Dermis microvascular lymphatic vessel endothelial cell (primary cell): ENCODE data around the gene MUC21. TPM values are rescaled to one million over a fixed set of nuclear protein-coding genes. Genes with fewer than 3 reads are reported as not detected.
A peak's percentile ranks its signal among the peaks of the same experiment; 100 is the strongest.

Source experiments
- DNase-seq, 2 donors: peaks; one replicate each; pipeline versions ENCODE4 v3.0.0 to v3.0.0-alpha.2; 2010; ENCODE audit warnings: low read depth in 2 of 2
- total RNA-seq: library from RNA; depleted of rRNA; stranded (reverse); fragments of >200 nt; gene quantifications from 2 replicates; pipeline ENCODE4 v1.2.1, GENCODE V29; 2014

MUC21 gene
- total RNA-seq, result not detected in 2 replicates

DNA sequence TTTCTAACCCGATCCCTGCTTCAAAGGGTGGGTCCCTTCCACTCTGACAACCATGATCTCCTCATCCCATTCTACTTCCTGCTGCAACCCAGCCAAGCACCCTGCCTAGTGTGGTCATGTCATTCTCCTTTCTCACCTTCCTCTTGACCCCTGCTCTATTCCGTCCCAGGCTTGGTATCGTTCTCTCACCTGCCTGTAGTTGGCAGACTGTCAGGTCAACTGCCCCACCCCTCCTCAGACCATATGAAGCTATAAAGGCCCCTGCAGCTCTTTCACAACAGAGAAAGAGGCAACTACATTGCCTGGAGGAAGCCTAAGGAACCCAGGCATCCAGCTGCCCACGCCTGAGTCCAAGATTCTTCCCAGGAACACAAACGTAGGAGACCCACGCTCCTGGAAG, at the start of gene MUC21:
Gene MUC21, plus strand, starts transcription at position 280 of the 400 bp plus-strand sequence. CDS start 241 bp downstream, outside the sequence.
- no peak for DNase-seq

DNA sequence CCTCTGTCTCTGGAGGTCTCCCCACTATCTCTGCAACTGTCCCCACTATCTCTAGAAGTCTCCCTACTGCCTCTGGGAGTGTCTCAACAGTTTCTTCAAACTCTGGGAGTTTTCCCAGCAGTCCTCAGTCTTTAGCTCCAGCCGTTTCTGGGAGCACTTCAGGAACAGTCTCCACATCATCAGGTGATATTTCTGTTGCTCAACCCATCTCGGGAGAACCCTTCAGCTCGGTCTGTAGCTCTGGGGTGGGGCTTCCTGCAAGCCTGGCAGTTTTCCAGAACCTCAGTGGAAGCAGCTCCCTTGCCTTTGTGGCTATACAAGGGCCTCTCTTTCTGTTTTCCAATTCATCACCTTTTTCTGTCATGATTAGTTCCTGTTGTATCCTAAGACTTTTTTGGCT, 48.5 kb upstream of the MUC21 start:
- DNase-seq, result no peak

DNA sequence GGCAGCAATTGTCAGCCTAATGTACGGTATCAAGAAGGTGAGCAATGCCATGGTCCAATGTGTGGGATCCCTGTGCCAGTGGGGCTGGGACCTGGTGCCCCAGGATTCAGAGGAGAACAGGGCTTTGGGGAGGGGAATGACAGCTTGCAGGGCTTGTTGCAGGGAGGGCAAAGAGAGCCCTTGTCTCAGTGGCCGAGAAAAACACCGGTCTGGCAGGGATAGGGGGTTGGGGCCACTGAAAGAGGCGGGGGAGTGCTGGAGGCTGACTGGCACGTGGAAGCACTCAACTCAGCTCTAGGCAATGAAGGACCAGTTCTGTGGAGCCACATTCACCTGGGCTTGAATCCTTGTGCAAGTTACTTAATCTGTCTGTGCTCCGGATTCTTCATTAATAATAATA, 46.3 kb upstream of the MUC21 start:
- no peak for DNase-seq

DNA sequence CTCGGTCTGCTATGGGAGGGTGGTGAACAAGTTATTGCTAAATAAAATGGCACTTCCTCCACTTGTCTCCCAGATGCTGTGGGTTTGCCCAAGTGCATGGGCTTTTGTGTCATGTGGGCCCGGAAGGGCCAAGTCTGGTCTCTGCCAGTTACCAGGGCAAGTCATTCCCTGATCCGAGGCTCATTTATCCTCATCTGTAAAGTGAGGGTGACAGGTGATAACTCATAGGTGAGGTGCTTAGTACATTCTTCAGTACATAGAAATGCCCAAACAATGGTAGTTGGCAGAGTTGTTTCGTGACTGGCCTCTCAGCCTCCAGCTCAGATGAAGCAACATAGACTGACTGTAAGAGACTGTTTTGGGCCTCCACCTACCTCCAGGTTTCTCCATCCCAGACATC, 44.8 kb upstream of the MUC21 start:
- no peak for DNase-seq

DNA sequence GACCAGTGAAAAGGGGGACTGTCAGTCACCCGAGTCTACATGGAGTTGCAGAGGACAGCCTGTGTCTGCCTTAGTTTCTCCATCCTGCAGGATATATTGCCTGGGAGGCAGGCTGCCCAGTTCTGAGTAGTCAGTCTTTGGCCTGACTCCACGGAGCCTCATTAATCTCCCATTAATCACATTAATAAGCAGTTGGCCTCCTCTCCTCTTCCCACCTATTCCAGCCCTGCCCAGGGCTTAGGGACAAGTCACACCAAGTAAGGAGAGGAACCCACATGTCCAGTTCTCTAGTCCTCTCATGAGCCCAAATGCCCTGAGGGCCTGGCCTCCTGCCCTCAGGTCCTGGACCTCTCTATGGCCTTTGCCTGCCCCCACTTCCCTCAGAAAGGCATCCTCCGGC, 44.0 kb upstream of the MUC21 start:
- DNase-seq, result no peak

DNA sequence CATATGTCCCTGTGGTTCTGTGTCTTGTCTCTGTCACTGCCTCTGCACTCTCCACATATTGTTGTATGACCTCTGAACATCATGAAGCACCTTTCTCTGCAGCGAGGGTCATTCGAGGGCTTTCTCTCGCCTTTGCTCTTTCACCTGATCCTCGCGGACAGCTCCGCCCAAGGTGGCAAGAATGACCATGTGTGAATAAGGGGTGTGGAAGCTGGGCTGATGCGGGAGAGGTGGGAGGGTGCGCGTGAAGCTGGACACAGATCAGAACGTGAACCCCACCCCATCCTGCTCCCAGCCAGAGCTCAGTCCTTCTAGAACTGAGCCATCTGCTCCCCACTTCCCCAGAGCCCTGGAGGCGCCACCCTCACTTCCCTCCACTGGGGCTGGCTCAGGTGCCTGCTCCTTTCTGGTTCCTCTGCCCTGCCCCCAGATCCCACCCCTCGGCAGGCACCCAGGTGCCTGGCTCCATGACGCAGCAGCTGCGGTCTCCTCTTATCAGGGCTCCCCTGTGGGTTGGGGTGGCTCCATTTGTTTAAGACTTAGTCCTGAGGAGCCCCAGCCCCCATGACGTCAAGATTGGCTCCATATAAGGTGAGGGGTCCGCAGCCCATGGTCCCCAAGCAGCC, 43.0 kb upstream of the MUC21 start, which contains the start of gene MUCL3:
Gene MUCL3, plus strand, starts transcription at position 613 of the 626 bp plus-strand sequence. CDS start 27 bp downstream, outside the sequence.
- DNase-seq, result no peak

DNA sequence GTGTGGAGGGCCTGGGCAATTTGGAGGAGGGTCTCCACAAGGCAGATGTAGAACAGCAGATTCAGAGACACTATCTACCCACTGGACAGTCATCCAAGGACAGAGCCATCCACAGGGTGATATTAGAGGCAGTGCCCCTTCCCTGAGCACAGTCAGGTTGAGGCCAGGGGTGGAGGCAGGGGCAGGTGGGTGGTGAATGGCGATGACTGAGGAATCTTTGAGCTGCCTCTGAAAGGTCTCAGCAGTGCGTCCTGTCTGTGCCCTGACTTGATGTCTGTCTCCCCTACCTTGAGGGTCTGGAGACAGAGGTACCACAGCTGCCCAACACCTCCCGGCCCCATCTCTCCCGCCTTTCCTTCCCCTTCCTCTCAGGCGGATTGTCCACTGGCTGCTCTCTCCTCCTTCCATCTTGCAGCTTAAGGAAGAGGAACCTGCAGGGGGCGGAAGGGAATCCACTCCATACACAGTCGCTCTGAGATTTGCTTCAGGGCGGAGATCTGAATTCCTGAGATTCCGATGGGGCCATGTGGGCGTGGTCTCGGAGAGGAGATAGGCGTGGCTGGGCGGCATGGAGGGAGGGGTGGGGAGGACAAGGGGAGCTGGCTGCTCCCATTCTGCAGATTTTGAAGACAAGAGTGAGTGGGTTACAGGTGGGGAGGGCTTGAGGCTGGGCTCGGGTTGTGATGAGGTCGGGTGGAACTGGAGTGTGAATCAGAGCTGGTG, 41.0 kb upstream of the MUC21 start:
- peak in 1 of 2 donors; percentile 50 for DNase-seq

DNA sequence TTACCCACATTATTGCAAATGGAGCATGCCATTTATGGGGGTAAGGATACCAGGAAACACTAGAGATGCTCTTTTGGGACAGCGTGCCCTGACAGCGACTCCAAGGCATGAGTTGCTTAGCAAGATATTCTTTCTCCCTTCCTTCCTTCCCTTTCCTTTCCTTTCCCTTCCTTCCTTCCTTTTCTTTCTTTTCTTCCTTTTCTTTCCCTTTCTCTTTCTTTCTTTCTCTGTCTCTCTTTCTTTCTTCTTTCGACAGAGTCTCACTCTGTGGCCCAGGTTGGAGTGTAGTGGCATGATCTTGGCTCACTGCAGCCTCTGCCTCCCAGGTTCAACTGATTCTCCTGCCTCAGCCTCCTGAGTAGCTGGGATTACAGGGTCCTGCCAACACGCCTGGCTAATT, 39.5 kb upstream of the MUC21 start:
- DNase-seq, result no peak

DNA sequence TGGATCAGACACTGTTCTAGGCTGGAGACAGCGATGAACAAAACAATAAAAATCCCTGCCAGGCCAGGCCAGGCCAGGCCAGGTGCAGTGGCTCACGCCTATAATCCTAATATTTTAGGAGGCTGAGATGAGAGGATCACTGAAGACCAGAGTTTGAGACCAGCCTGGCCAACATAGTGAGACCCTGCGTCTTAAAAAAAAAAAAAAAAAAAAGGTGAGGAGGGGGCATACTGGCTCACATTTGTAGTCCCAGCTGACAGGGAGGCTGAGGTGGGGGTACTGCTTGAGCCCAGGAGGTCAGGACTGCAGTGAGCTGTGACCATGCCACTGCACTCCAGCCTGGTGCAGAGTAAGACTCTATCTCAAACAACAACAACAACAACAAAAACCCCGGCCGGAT, 38.2 kb upstream of the MUC21 start:
- DNase-seq, result no peak

DNA sequence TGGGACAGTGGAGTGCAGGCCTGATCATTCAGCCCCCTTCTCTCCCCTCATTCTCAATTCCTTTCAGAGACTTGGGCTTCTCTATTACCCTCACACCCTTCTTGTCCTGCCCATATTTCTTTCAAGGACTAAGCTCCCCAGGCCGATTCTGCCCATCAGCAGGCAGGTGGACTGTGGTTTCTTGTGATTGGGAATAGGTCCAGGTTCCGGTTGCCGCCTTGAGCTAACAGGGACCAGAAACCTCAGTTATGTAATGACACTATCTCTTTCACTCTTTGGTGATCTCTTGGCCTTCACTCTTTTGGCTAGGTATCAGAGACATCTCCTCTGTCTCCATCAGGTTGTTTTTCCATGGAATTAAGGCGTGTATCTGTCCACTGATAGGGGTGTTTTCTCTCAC, 36.3 kb upstream of the MUC21 start:
- DNase-seq, result no peak

DNA sequence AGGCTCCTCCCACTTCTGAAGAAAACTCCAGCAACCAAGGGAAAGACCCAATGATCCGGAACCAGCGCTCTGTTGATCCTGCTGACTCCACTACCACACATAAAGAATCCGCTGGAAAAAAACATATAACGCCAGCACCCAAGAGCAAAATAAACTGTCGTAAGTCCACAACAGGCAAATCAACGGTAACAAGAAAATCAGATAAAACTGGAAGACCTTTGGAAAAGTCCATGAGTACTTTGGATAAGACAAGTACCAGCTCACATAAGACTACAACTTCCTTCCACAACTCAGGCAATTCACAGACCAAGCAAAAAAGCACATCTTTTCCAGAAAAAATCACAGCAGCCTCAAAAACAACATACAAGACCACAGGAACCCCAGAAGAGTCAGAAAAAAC, 34.7 kb upstream of the MUC21 start:
- no peak for DNase-seq

DNA sequence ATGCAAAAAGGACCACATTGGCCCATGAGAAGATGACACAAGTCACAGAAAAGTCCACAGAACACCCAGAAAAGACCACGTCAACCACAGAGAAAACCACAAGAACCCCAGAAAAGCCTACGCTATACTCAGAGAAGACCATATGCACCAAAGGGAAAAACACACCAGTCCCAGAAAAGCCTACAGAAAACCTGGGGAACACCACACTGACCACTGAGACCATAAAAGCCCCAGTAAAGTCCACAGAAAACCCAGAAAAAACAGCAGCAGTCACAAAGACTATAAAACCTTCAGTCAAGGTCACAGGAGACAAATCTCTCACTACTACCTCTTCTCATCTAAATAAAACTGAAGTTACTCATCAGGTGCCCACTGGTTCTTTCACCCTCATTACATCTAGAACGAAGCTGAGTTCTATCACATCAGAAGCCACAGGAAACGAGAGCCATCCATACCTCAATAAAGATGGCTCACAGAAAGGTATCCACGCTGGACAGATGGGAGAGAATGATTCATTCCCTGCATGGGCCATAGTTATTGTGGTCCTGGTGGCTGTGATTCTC, 31.5 kb upstream of the MUC21 start:
- no peak for DNase-seq

DNA sequence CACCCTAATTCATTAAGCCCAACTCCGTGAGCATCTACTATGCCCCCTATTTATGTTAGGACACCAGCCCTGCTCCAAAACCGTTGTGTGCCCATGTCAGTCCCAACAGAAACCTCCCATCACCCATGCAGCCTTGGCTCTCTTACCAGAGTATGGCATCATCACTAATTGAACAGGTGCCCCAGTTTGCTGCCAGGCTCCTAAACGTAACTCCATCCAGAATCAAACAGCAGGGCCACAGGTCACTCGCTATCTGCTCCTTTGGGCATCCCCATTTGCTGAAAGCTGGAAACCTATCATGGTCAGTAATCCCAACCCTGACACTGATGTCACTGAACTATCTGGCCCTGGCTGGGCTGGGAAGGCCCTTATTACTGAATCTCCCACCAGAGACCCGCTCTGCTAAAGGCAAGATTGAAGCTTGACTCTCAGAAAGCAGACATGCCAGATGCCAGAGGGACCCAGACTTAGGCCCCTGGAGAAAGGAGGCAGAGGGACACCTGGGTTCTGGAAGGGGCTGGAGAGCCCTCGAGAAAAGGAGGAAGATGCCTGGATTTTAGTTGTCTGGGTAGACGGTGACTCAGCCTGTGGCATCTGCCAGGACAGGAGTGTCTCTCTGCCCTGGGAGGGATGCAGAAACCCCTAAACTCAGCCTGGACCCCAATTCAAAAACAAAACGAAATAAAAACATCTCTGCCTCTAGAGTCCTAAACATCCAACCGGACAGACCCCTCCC, 28.7 kb upstream of the MUC21 start:
- no peak for DNase-seq

DNA sequence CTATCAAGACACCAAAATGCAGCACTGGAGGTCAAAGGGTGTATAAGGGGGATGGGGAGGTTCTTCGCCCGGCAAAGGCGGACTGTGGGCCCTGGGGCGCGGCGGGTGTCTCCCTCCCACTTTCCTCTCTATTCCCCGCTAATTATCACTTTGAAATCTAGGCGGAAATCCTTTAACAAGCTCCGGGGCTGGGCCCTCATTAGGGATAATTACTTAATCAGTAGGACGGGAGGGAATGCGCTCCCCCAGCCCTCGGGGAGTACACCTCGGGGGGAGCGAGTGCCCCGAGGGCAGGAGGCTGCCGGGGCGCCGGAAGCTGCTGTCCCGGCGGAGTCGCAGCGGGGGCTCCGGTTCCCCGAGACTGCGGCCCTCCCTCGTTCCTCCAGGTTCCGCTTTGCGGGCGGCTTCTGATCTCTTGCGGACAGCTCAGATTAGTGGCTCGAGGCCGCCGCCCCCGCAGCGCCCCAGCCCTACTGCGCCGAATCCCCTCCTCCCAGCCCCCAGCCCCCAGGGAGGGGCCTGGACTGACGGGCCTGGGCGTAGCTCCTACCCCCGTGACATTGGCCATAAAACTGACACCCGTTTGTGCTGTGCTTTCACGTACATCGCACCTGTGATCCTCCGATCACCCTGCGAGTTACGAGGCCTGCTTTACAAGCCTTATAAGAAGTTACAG, 28.0 kb upstream of the MUC21 start:
- peak in 1 of 2 donors; percentile 11 for DNase-seq

DNA sequence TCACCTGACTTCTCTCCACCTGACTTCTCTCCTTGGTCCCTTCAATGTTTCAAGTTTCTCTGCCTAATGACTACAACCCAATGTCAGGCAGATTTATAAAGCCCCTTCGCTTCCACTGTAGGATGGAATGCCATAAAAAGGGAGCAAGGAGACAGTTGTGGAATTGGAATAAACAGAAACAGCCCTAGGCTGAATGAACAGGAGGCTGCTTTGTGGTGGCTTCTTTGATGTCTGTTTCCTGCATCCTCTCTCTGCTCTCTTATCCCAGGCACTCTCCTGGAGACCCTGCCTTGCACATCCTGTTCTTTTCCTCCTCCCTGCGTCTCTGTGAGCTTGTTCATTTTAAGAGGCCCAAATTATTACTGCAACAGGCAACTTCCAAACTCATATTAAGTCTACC, 25.8 kb upstream of the MUC21 start:
- no peak for DNase-seq

DNA sequence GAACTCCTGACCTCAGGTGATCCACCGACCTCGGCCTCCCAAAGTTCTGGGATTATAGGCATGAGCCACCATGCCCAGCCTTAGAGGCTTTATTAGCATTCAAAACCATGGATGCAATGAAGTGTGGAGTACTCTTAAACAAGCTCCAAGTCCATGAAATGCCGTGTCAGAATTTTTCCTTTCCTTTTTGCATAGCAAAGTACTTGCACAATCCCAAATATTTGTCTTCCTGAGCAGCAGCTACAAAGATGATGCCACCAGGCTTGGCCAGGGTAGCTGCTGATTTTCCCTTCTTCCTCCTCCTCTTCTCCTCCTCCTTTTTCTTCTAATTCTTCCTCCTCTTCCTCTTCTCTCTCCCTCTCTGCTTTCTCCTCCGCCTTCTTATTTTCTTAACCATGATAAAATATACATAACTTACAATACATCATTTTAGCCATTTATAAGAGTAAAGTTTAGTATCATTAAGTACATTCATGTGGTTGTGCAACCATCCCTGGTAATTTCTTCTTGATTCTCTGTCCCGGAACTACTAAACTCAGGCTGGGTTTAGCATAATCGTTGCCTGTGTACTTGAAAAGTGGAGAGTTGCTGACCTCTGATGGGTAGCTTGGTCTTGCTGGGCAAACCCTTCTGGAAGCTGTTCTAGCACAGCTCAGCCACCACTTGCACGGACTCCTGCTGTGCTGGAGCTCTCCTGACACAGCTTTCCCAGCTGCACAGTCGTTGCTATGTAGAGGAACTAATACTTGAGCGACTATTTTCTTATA, 22.4 kb upstream of the MUC21 start:
- no peak for DNase-seq

DNA sequence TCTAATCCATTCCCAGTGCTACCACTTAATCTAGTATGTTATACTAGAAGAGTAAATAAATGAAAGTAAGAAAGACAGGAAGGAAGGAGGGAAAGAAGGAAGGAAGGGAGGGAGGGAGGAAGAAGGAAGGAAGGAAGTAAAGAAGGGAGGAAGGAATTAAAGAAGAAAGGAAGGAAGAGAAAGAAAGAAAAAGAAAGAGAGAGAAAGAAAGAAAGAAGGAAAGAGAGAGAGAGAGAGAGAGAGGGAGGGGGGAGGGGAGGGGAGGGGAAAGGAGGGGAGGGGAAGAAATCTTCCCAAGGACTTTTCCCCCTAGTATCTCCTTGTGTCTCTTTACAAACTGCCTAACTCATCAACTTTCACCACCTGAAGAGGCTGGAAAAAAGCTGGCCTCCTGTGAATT, 20.8 kb upstream of the MUC21 start:
- DNase-seq, result no peak

DNA sequence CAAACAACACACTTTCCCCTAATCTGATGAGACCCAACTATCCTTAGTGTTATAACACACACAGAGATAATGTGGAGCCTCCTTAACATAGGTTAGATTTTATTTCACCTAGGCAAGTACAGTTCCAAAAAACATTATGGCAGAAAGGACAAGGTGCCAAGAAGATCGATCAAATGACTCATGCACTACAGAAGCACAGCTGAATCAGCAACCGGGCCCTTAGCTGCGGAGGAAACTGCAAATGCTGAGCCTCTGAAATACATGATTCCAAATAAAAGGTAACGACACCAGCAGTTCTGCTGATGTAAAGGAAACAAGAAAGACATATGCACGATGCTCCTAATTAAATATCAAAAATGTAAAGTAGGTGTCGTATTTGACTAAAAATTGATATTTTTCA, 19.9 kb upstream of the MUC21 start:
- DNase-seq, result no peak

DNA sequence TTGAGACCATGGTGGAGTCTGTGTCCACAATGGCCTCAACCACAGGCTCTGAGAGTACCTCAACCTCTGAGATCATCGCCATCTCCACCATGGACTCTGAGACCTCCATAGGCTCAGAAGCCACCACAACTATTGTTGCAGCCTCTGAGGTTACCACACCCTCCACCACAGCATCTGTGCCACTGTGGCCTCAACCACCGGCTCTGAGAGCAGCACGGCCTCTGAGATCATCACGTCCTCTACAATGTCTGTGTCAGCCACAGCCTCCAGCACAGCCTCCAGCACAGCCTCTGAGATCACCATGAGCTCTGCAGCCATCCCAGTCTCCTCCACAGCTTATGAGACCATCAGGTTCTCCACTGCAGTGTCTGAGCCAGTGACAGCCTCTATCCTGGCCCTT, 19.4 kb upstream of the MUC21 start:
- no peak for DNase-seq

DNA sequence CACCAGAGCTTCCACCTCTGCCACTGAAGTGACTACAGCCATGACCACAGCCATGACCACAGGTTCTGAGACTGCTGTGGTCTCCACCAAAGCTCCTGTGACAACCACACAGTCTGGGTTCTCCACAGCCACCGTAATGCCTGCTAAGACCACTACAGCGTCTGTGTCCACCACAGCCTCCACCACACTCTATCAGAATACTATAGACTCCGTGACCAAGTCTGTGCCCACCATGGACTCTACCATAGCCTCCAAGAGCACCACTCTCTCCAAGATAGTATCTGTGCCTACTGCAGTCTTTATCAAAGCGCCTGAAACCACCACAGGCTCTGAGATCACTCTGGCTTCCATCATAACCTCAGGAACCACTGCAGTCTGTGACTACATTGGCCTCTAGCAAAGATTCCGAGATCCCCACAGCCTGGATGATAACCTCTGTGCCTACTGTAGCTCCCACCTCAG, 18.3 kb upstream of the MUC21 start:
- no peak for DNase-seq

DNA sequence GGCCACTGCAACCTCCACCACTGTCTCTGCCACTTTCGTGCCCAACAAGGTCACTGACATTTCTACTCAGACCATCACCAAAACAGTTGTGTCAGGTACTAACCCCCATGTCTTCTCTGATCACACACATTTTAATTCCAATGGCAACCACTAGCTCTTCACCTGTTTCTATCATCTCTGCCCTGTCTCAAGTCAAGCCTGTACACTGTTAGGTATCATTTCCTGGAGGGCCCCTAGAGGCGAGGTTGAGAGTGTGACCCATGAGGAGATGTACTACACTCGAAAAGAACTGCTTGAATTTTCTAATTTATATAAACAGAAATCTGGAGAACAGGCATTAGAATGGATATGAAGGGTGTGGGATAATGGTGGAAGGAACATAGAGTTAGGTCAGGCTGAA, 17.4 kb upstream of the MUC21 start:
- DNase-seq, result no peak
